Activated CD4-positive, alpha-beta T cell treated with anti-CD3 and anti-CD28 coated beads for 36 hours (primary cell): ENCODE data around the gene PIGQ. TPM values are rescaled to one million over a fixed set of nuclear protein-coding genes. Genes with fewer than 3 reads are reported as not detected.

ENCODE experiments used
- ATAC-seq: fragments of 200-7000 bp; cut with Tn5 transposase; one replicate; pipeline ENCODE4 v1.10.0; 2021; ENCODE audit warnings: mild to moderate bottlenecking, moderate library complexity
- CTCF ChIA-PET: fragments of 350-600 bp; sonication (Branson Sonifier 250); formaldehyde crosslinking; loops from one replicate; lab custom pipeline; 2021; ENCODE audit warnings: antibody characterized with exemption; lab: Charles Lee
- POLR2A ChIA-PET: fragments of 350-600 bp; sonication (Branson Sonifier 250); formaldehyde crosslinking; loops from one replicate; lab custom pipeline; 2021; ENCODE audit warnings: antibody characterized with exemption, inconsistent platforms; lab: Charles Lee
- DNase-seq: peaks from one replicate; pipeline ENCODE4 v3.0.0-alpha.2; 2020
- H3K27ac Mint-ChIP-seq: one replicate; pipeline ENCODE4 v1.8.0; 2021; ENCODE audit warnings: mixed read lengths
- H3K27me3 Mint-ChIP-seq: one replicate; pipeline ENCODE4 v1.8.0; 2021; ENCODE audit warnings: mixed read lengths
- H3K36me3 Mint-ChIP-seq: one replicate; pipeline ENCODE4 v1.8.0; 2021; ENCODE audit warnings: low read depth, mixed read lengths
- H3K4me1 Mint-ChIP-seq: one replicate; pipeline ENCODE4 v1.8.0; 2021; ENCODE audit warnings: mixed read lengths
- H3K4me3 Mint-ChIP-seq: one replicate; pipeline ENCODE4 v1.8.0; 2021; ENCODE audit warnings: mild to moderate bottlenecking, moderate library complexity, mixed read lengths
- H3K9me3 Mint-ChIP-seq: one replicate; pipeline ENCODE4 v1.8.0; 2021; ENCODE audit warnings: low read depth, mixed read lengths
- intact Hi-C, 2 experiments: fragments of 100-400 bp; cut with DNase I in 1 of 2; cut with micrococcal nuclease in 1 of 2; formaldehyde crosslinking; loops; one replicate each; pipeline versions ENCODE4 v1.14.2 to v1.15.1; 2022 to 2024; cut with DNase I, micrococcal nuclease
- total RNA-seq, 2 experiments: library from RNA; stranded (reverse); gene quantifications; one replicate each; pipeline ENCODE4 v1.2.3, GENCODE V29; 2021

PIGQ gene
- total RNA-seq, 2 experiments from 2014 or later: 24.2 to 24.7 TPM

DNA sequence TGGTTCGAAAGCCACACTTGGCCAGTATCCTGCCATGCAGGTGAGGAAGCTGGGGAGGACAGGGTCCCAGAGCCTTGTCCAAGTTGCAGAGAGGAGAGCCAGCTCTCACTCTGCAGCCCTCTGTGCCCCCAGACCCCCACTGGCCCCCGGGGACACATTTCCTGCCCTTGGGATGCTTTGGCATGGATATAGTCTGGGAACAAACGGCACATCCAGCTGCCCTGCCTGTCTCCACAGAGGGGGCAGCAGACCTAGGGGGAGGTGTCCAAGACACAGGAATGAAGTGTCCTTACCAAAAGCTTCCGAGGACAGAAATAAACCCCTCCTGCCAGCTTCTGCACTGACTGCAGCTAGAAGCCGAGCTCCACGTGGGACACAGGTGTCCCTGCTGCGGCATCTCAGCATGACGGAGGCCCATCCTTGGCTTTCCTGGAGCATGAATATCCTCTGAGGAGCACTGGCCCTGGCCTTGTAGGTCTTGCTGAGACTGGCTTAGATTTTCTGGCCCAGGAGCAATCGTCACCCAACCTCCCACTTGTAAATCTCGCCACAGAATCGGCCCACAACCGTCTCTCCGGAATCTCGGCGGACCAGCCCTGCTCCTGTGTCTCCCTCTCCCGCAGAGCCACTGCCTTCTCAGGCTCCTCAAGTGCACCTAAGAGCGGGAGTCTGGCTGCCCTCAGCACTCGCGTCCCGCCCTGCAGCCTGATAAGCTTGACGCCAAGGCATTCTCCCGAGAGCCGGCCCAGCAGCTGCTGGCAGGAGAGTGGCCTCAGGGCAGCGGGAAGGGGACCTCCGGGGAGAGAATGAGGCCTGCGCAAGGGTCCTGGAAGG lies 43.4 kb upstream of the PIGQ start:
- H3K27ac Mint-ChIP-seq: peak overlapping the region; percentile 96
- peaks cover 35% of the 10 kb centered on the region for H3K4me1 Mint-ChIP-seq
- peak overlapping the region; percentile 81 for H3K4me3 Mint-ChIP-seq
- POLR2A ChIA-PET: no interaction called here
- CTCF ChIA-PET: interaction anchor here (0.6 to 0.9 kb wide), 6 partner anchors 12 to 220 kb away, joined by 3 to 4 read pairs (median 3); partner anchors contain the start of gene METTL26
- no peaks in the 10 kb centered on the region for H3K9me3 Mint-ChIP-seq
- peaks cover 25% of the 10 kb centered on the region for H3K36me3 Mint-ChIP-seq
- intact Hi-C loops: loop anchor here (1.0 to 5.0 kb wide), 21 partner anchors 43 to 1181 kb away; partner anchors contain the start of genes METTL26 (in 2 of the 2), AXIN1 (in 1 of the 2), CRAMP1 (in 1 of the 2) and DECR2 (in 1 of the 2)
- DNase-seq: peak; percentile 58
- ATAC-seq: no peak
- no peaks in the 10 kb centered on the region for H3K27me3 Mint-ChIP-seq

DNA sequence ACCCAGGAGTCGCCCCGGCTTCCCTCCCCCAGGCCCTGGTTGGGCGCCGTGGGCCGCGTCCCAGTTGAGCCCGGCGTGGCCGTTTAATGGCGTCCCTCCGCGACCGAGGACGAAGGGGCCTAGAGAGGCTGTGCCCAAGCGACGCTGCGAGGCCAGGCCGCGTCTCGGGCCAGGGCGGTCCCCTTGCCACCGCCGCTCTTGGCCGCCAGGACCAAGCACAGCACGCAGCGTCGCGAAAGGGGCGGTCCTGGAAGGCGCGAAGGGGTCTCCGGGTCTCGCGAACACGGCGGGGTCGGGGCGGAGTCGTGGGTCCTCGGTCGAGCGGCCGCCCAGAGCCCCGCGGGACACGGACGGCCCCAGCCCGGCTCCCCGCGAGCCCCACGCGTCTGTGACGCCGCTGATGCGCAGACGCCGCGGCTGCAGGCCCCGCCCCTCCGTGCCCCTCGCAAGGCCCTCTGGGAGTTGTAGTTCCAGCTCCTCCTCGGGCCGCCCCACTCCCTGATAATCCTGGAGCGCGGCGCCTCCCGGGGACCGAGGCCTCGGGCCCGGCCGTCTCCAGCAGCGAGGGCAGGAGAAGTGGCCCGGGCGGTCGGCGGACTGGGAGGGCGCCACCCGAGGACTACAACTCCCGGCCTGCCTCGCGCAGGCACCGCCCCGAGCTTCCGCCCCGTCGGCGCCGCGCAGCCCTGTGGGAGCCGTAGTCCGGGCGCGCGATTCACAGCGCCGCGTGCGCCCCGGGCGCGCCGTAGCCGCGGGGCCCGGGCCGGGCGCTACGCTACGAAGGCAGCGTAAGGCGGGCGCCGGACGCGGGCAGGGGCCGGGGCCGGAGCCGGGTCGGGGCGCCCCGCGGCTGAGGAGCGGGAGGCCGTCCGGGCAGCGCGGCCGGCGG lies 42.5 kb upstream of the PIGQ start, which contains the start of gene CAPN15:
TSS of gene CAPN15 (plus strand) at position 698 of the 889 bp plus-strand sequence. CDS start 19,127 bp downstream, outside the sequence.
- CTCF ChIA-PET: interaction anchor here (0.6 to 0.7 kb wide), 2 partner anchors 81 to 113 kb away, joined by 4 read pairs; no protein-coding TSS in a partner anchor
- Mint-ChIP-seq H3K27ac (peak within 1 kb of the TSS; percentile 96), H3K36me3 (peaks cover 25% of the 10 kb centered on the region), H3K4me1 (peaks cover 35% of the 10 kb centered on the region), H3K9me3 (no peaks in the 10 kb centered on the region), H3K27me3 (no peaks in the 10 kb centered on the region), H3K4me3 (peak within 1 kb of the TSS; percentile 94)
- POLR2A ChIA-PET: no interaction called here
- intact Hi-C loops: loop anchor here (1.0 to 5.0 kb wide), 21 partner anchors 42 to 1180 kb away; partner anchors contain the start of genes METTL26 (in 2 of the 2), AXIN1 (in 1 of the 2), CRAMP1 (in 1 of the 2) and DECR2 (in 1 of the 2)
- ATAC-seq (peak; percentile 71), DNase-seq (peak; percentile 91)

DNA sequence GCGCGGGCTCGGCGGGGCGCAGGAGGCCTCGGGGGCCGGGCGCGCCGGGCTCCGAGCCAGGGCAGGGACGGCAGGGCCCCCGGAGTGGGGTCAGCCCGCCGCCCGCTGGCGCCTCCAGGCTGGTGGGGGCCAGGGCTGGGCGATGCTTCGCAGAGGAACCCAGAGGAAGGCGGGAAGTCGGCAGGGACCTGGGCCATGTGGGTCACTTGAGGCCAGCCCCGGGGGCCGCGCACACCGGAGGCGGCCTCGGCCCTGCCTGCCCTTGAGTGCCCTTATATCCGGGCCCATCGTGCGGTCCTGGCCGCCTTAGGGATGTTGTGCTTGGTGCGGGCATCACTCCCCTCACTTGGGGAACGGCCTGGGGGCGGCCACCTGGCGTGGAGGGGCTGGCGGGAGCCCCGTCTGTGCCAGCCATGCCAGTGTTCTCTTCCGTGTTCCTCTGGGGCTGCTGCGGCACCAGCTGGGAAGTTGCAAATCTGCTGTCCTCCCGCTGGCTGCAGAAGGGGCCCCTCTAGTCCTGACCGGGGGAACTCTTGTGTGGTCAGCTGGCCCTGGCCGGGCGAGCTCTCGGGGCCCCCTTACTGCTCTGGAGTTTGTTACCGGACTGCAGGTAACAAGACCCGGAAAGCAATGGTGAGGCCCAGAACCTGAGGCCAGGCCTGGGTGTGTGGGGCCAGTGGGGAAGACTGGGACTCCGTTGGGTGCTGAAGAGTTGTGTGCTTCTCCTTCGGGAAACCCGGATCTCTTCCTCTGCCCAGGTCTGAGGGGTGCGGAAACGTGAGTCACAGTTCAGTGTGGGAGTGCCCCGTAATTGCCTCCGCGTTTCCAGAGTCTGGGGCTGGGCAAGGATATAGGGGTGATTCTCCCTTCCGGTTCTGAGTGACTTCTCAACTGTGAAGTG lies 41.4 kb upstream of the PIGQ start:
- CTCF ChIA-PET: interaction anchor here (0.5 to 1.1 kb wide), 5 partner anchors 79 to 335 kb away, joined by 3 to 4 read pairs (median 3); no protein-coding TSS in a partner anchor
- H3K27me3 Mint-ChIP-seq: no peaks in the 10 kb centered on the region
- peak overlapping the region; percentile 85 for H3K27ac Mint-ChIP-seq
- POLR2A ChIA-PET: interaction anchor here (0.6 kb wide), 1 partner anchor 59 kb away, joined by 7 read pairs; no protein-coding TSS in a partner anchor
- intact Hi-C loops: loop anchor here (5.0 kb wide), 8 partner anchors 109 to 1179 kb away; partner anchors contain the start of genes CRAMP1 (in 1 of the 2), IFT140 (in 1 of the 2), JMJD8 (in 1 of the 2) and LUC7L (in 1 of the 2)
- peaks cover 25% of the 10 kb centered on the region for H3K36me3 Mint-ChIP-seq
- peak overlapping the region; percentile 94 for H3K4me3 Mint-ChIP-seq
- H3K9me3 Mint-ChIP-seq: no peaks in the 10 kb centered on the region
- DNase-seq (peak; percentile 62), ATAC-seq (peak; percentile 1)
- peaks cover 35% of the 10 kb centered on the region for H3K4me1 Mint-ChIP-seq

DNA sequence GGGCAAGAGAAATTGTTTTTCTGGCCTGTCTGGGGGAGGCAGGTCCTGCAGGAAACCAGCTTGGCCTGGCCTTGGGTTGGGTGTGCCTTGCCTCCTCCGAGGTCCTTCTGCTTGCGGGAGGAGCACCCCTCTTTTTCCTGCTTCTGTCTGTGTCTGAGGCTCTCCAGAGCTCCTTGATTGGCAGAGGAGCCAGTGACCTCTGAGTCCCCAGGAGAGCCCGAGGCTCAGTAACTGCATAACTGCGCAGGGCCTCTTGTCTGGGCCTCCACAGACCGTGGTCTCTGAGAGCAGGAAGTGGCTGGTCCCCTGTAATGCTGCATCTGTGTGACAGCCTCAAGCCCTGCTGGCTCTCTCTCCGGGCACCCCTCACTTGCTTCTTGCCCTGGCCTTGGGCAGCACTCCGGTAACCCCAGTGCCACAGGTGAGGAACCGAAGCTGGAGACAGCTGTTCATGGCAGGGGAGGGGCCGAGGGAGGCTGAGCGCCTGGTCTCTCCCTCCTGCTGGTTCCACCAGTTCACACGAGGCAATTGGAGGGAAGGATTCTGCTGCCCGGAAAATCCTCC lies 40.7 kb upstream of the PIGQ start:
- Mint-ChIP-seq H3K4me1 (peaks cover 31% of the 10 kb centered on the region), H3K27me3 (no peaks in the 10 kb centered on the region), H3K4me3 (peak overlapping the region; percentile 94), H3K9me3 (no peaks in the 10 kb centered on the region), H3K36me3 (peaks cover 22% of the 10 kb centered on the region), H3K27ac (peak overlapping the region; percentile 85)
- POLR2A ChIA-PET: interaction anchor here (0.6 kb wide), 1 partner anchor 59 kb away, joined by 7 read pairs; no protein-coding TSS in a partner anchor
- ATAC-seq (no peak), DNase-seq (peak; percentile 44)
- CTCF ChIA-PET: interaction anchor here (0.5 to 1.1 kb wide), 3 partner anchors 108 to 334 kb away, joined by 3 read pairs; no protein-coding TSS in a partner anchor
- intact Hi-C loops: loop anchor here (5.0 kb wide), 8 partner anchors 108 to 1178 kb away; partner anchors contain the start of genes CRAMP1 (in 1 of the 2), IFT140 (in 1 of the 2), JMJD8 (in 1 of the 2) and LUC7L (in 1 of the 2)

DNA sequence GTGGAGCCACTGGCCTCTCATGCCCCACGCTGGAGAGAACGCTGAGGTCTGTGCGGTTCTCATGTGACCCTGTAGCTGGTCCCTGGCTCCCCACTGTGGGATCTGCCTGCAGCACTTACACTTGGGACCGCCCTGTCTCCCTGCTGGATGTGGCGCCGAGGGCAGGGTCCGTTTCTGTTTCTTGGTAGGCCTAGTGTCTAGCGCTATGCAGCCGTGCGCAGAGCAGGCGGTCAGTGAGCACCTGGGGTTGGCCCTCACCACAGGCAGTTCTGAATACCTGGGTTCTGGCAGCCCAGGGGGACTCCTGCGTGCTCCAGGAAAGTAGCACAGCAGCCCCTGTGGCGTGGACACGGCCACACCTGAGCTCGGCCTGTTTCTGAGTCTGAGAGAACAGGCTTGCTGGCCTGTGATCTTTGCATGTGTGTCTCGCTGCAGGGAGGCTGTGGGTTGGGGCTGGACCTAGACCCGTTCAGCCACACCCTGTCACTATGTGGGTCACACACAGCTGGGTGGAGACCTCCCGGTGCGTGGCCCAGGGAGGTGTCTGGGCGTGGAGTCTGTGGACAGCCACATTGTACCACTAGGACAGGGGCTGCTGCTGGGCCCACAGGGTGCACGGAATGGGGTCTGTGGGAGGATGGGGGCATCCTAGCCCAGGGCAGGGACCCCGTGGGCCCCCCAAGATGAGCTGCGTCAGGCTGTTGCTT lies 39.5 kb upstream of the PIGQ start:
- CTCF ChIA-PET: no interaction called here
- intact Hi-C loops: no loop called here
- peak overlapping the region; percentile 37 for H3K27ac Mint-ChIP-seq
- H3K4me1 Mint-ChIP-seq: peaks cover 22% of the 10 kb centered on the region
- POLR2A ChIA-PET: no interaction called here
- no peak for DNase-seq
- no peak for ATAC-seq
- H3K9me3 Mint-ChIP-seq: no peaks in the 10 kb centered on the region
- peak overlapping the region; percentile 94 for H3K4me3 Mint-ChIP-seq
- peaks cover 17% of the 10 kb centered on the region for H3K36me3 Mint-ChIP-seq
- H3K27me3 Mint-ChIP-seq: no peaks in the 10 kb centered on the region

DNA sequence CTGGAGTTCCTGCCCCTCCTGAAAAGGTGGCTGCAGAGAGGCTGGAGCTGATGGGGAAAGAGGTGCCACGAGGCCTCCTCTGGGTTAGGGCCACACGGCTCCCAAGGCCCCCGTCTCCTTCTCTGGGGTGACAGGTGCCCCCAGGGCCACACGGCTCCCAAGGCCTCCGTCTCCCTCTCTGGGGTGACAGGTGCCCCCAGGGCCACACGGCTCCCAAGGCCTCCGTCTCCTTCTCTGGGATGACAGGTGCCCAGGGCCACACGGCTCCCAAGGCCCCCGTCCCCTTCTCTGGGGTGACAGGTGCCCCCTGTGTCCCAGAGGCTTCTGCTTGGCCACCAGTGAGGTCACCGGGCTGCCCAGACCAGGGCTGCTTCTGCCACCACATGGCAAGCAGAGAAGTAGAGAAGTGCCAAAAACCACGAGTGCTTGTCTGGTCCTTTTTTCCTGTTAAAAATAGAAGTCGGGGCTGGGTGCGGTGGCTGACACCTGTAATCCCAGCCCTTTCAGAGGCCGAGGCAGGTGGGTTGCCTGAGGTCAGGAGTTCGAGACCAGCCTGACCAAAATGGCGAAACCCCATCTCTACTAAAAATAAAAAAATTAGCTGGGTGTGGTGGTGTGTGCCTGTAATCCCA lies 38.2 kb upstream of the PIGQ start:
- H3K27me3 Mint-ChIP-seq: no peaks in the 10 kb centered on the region
- no peak for DNase-seq
- H3K4me3 Mint-ChIP-seq: no peak overlapping the region
- ChIA-PET POLR2A (no interaction called here), CTCF (interaction anchor here (0.6 kb wide), 1 partner anchor 114 kb away, joined by 3 read pairs; no protein-coding TSS in a partner anchor)
- H3K36me3 Mint-ChIP-seq: peaks cover 14% of the 10 kb centered on the region
- no peak for ATAC-seq
- intact Hi-C loops: no loop called here
- H3K4me1 Mint-ChIP-seq: peaks cover 15% of the 10 kb centered on the region
- no peaks in the 10 kb centered on the region for H3K9me3 Mint-ChIP-seq
- H3K27ac Mint-ChIP-seq: no peak overlapping the region

DNA sequence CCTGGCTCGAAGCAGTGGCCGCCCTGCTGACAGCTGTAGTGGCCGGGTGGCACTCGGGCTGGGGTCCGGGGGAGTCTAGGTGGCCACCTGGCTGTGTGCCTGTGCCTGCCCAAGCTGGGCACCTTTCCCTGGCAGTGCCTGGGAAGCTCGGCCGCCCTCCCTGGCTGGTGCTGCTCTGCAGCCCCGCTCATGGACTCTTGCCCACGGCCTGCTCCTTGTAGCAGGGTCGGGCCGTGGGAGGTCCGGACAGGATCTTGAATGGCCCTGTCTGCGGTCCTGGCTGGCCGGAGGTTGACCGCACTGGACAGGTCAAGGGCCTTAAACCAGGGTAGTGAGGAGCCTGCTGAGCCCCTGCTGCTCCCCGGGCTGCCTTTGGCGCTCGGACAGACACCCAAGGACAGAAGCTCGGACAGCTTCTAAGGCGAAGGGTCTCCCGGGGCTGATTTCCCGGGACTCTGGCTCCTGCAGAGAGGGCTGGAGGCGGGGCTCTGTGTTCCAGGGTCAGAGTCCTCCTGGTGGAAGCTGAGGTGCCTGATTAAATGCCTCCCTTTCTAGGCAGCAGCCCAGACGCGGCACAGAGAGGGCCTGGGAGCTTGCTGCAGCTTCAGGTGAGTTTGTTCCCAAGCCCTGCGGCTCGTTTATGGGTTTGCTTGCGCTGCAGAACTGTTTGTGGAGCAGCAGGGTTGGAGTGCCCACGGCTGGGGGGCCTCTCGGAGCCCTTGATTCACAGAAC lies 36.2 kb upstream of the PIGQ start:
- ATAC-seq (no peak), DNase-seq (no peak)
- no peaks in the 10 kb centered on the region for H3K9me3 Mint-ChIP-seq
- ChIA-PET POLR2A (no interaction called here), CTCF (no interaction called here)
- no peaks in the 10 kb centered on the region for H3K27me3 Mint-ChIP-seq
- peaks cover 13% of the 10 kb centered on the region for H3K36me3 Mint-ChIP-seq
- H3K4me1 Mint-ChIP-seq: peaks cover 15% of the 10 kb centered on the region
- no peak overlapping the region for H3K27ac Mint-ChIP-seq
- intact Hi-C loops: no loop called here
- no peak overlapping the region for H3K4me3 Mint-ChIP-seq

DNA sequence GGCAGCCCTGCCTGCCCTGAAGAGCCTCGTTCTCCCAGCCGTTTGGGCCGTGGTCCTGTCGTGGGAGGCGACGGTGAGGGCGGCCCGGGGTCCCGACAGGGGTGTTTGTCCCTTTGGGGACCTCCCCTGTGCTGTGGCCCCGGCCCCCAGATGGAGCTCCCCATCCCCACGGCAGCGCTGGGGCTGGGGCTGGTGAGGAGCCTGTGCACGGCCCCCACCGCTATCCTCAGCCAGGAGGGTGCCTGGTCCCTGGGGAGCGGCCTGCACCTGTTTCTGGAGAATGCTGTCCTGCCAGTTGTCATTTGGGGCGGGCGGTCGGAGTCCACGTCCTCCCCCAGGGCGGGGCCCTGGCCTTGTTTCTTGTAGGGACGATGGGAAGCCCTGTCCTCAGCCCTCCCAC lies 35.6 kb upstream of the PIGQ start:
- DNase-seq (no peak), ATAC-seq (no peak)
- Mint-ChIP-seq H3K27me3 (no peaks in the 10 kb centered on the region), H3K4me1 (peaks cover 13% of the 10 kb centered on the region), H3K9me3 (no peaks in the 10 kb centered on the region), H3K36me3 (peaks cover 9% of the 10 kb centered on the region), H3K4me3 (no peak overlapping the region), H3K27ac (no peak overlapping the region)
- ChIA-PET POLR2A (no interaction called here), CTCF (no interaction called here)
- intact Hi-C loops: no loop called here
